Spleen (tissue), 11 donors: ENCODE data around the gene UTRN. TPM values are rescaled to one million over a fixed set of nuclear protein-coding genes. Genes with fewer than 3 reads are reported as not detected.

ENCODE experiments used
- DNase-seq: peaks from one replicate; pipeline ENCODE4 v3.0.0-alpha.2; 2020
- H3K27ac ChIP-seq, 8 donors: fragments of 200-600 bp; sonication (generic) in 7 of 8; 1 replicate in 4 of 8; 2 replicates in 4 of 8; pipeline versions ENCODE4 v1.5.0 to v1.8.0; 2016 to 2021; ENCODE audit warnings: inconsistent platforms in 4 of 8, mild to moderate bottlenecking in 4 of 8, moderate library complexity in 1 of 8
- H3K27me3 ChIP-seq, 7 donors: fragments of 200-600 bp; sonication (generic) in 6 of 7; replicated peaks in 1 of 7; 1 replicate in 4 of 7; 2 replicates in 3 of 7; pipeline versions ENCODE4 v1.5.0 to v1.8.0; 2016 to 2021; ENCODE audit warnings: inconsistent platforms in 3 of 7, mild to moderate bottlenecking in 1 of 7
- H3K36me3 ChIP-seq, 6 donors: fragments of 200-600 bp; sonication (generic) in 5 of 6; 1 replicate in 4 of 6; 2 replicates in 2 of 6; pipeline versions ENCODE4 v1.5.0 to v1.8.0; 2016 to 2021; ENCODE audit warnings: inconsistent platforms in 2 of 6
- H3K4me1 ChIP-seq, 6 donors: fragments of 200-600 bp; sonication (generic) in 5 of 6; 1 replicate in 3 of 6; 2 replicates in 3 of 6; pipeline versions ENCODE4 v1.5.0 to v1.8.0; 2016 to 2021; ENCODE audit warnings: inconsistent platforms in 3 of 6
- H3K4me3 ChIP-seq, 8 donors: fragments of 200-600 bp; sonication (generic) in 7 of 8; 1 replicate in 4 of 8; 2 replicates in 4 of 8; pipeline versions ENCODE4 v1.5.0 to v1.8.0; 2016 to 2021; ENCODE audit warnings: inconsistent platforms in 4 of 8, mild to moderate bottlenecking in 4 of 8, moderate library complexity in 2 of 8
- H3K9me3 ChIP-seq, 8 donors: fragments of 200-600 bp; sonication (generic) in 7 of 8; 1 replicate in 4 of 8; 2 replicates in 4 of 8; pipeline versions ENCODE4 v1.5.0 to v1.8.0; 2016 to 2021; ENCODE audit warnings: inconsistent platforms in 4 of 8
- POLR2A ChIP-seq, 3 donors: fragments of 450-650 bp; IDR thresholded peaks; one replicate each; pipeline ENCODE4 v1.5.1; 2017; ENCODE audit warnings: antibody characterized with exemption in 3 of 3, mild to moderate bottlenecking in 1 of 3
- POLR2AphosphoS5 ChIP-seq, 3 donors: sonication (generic); formaldehyde crosslinking; IDR thresholded peaks; one replicate each; pipeline ENCODE4 v1.5.1; 2017; ENCODE audit warnings: antibody characterized with exemption in 3 of 3
- WGBS, 5 donors: extraction: QIAGEN DNeasy Blood & Tissue Kit in 3 of 5; methylation state at CpG; one replicate each; pipeline versions ENCODE4 v1.1.5 to v1.1.7; 2013 to 2018; 5-methylcytosine and 5-hydroxymethylcytosine counted together
- intact Hi-C: fragments of 100-400 bp; cut with DNase I; formaldehyde crosslinking; loops from one replicate; pipeline ENCODE4 v1.15.0; 2023; ENCODE audit warnings: low total_unique reads
- polyA plus RNA-seq, 3 donors: library from polyadenylated mRNA; stranded (reverse); fragments of 200-250 nt; gene quantifications; one replicate each; pipeline ENCODE4 v1.2.1, GENCODE V29; 2013
- total RNA-seq, 7 donors: library from RNA; depleted of rRNA in 3 of 7; stranded (reverse); fragments of >200 nt in 3 of 7; fragmentation: NEBNext Ultra II Directional in 4 of 7; extraction: Animal tissue kit (Norgen Biotek cat#: 25700) in 4 of 7; gene quantifications; one replicate each; pipeline versions ENCODE4 v1.1.0 to v1.2.1, GENCODE V29; 2016 to 2021
- TF ChIP-seq, protein P1 (sequence below), 11 experiments: fragments of 200-600 bp in 7 of 11; fragments of 450-650 bp in 4 of 11; sonication (generic) in 4 of 11; IDR thresholded peaks in 8 of 11; conservative IDR thresholded peaks in 3 of 11; 1 replicate in 7 of 11; 2 replicates in 4 of 11; pipeline versions ENCODE4 v1.4.0 to v1.8.0; 2016 to 2021; ENCODE audit warnings: antibody characterized with exemption in 11 of 11, inconsistent platforms in 4 of 11, mild to moderate bottlenecking in 1 of 11
- donor health status: healthy with polysubstance abuse.
- donor health status: DM: no; HTN: no; CAD: no; lungs with moderate emphysema.
- donor health status: DM: no; HTN: no; CAD: no.
- donor health status: Bipolar disorder and iron deficiency.
- donor health status: healthy.
- donor health status: DM: no; HTN: no; CAD: no.
- donor health status: DM: yes; HTN: yes; CAD: no.

Gene UTRN
- total and polyA plus RNA-seq, 10 donors, result 15.4 to 539 (median 364) TPM

DNA sequence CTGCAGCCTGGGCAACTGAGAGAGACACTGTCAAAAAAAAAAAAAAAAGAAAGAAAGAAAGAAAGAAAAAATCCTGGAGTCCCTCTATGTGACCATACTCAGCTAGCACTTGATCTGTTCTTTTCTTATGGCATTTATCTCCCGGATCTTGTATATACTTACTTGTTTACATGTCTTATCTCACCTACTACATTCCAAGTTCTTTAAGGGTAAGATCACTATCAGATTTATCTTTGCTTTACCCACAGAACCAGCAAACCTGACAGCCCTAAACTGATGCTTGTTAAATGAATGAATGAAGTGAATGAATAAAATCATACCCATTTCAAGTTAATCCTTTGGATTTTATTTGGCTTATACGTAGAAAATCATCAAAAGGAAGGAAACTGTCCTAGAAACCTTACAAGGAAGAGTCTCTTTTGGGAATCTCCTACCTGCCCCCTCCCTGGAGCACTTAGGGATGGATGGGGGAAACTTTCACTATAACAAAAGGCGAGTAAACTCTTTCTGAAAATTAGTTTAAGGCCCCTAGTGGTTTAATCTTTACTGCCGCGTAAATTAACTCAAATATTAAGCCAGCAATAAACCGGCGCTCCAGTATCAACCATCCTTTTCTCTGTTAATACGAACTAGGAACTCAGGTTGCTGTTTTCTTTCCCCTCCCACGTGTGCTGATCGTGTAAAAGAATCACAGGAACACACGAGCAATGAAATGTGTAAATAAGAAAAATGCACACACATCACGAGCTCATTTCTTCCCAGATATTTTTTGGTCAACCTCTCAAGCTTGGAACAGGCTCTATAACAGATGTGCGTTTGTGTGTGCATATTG is 1.3 kb upstream of the UTRN start:
- H3K4me3 ChIP-seq, result peak overlapping the region; percentile 76 to 97 (median 91)
- DNase-seq, result no peak
- intact Hi-C loops, result loop anchor here (5.0 to 10.0 kb wide), 3 partner anchors 51 to 201 kb away; no protein-coding TSS in a partner anchor
- no peaks in the 10 kb centered on the region for H3K36me3 ChIP-seq
- WGBS, 5 donors, result 9 to 18% (median 11%) methylated on average over 13 of the region's 13 CpGs
- peaks cover 7 to 39% (median 22%) of the 10 kb centered on the region in 6 donors for H3K4me1 ChIP-seq
- H3K27ac ChIP-seq, result peak overlapping the region in 7 of 8 donors; percentile 92 to 97 (median 94)
- H3K27me3 ChIP-seq, result no peaks in the 10 kb centered on the region
- no peaks in the 10 kb centered on the region for H3K9me3 ChIP-seq
- TF ChIP-seq POLR2AphosphoS5 (IDR thresholded peaks at IDR 0.05) (no peak), POLR2A (IDR thresholded peaks at IDR 0.05) (no peak)
- TF ChIP-seq, protein P1, sequence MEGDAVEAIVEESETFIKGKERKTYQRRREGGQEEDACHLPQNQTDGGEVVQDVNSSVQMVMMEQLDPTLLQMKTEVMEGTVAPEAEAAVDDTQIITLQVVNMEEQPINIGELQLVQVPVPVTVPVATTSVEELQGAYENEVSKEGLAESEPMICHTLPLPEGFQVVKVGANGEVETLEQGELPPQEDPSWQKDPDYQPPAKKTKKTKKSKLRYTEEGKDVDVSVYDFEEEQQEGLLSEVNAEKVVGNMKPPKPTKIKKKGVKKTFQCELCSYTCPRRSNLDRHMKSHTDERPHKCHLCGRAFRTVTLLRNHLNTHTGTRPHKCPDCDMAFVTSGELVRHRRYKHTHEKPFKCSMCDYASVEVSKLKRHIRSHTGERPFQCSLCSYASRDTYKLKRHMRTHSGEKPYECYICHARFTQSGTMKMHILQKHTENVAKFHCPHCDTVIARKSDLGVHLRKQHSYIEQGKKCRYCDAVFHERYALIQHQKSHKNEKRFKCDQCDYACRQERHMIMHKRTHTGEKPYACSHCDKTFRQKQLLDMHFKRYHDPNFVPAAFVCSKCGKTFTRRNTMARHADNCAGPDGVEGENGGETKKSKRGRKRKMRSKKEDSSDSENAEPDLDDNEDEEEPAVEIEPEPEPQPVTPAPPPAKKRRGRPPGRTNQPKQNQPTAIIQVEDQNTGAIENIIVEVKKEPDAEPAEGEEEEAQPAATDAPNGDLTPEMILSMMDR (IDR thresholded peaks at IDR 0.05 in 8 of 11, conservative IDR thresholded peaks at IDR 0.05 in 3 of 11), result no peak

DNA sequence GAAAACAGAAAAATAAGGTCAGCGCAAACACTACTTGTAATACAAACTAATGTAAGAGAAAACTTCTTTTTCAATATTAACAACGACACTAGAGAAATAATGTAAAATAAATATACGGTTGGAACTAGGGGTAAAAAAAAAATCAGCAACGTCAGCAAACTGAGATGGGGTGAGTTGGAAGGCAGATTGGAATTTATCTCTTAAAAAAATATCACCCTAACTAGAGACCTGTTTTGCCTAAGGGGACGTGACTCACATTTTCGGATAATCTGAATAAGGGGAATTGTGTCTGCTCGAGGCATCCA is 705 bp upstream of the UTRN start:
- 1 to 3% (median 2%) methylated on average over 7 of the region's 7 CpGs for WGBS, 5 donors
- Histone ChIP-seq H3K9me3 (no peaks in the 10 kb centered on the region), H3K36me3 (no peaks in the 10 kb centered on the region), H3K27me3 (no peaks in the 10 kb centered on the region), H3K4me1 (peaks cover 7 to 39% (median 22%) of the 10 kb centered on the region in 6 donors), H3K4me3 (peak overlapping the region; percentile 76 to 97 (median 91)), H3K27ac (peak overlapping the region; percentile 81 to 97 (median 94))
- DNase-seq, result no peak
- intact Hi-C loops, result loop anchor here (5.0 to 10.0 kb wide), 3 partner anchors 50 to 200 kb away; no protein-coding TSS in a partner anchor
- no peak for TF ChIP-seq POLR2A (IDR thresholded peaks at IDR 0.05)
- TF ChIP-seq POLR2AphosphoS5 (IDR thresholded peaks at IDR 0.05), result no peak
- TF ChIP-seq, protein P1 (IDR thresholded peaks at IDR 0.05 in 8 of 11, conservative IDR thresholded peaks at IDR 0.05 in 3 of 11), result no peak

DNA sequence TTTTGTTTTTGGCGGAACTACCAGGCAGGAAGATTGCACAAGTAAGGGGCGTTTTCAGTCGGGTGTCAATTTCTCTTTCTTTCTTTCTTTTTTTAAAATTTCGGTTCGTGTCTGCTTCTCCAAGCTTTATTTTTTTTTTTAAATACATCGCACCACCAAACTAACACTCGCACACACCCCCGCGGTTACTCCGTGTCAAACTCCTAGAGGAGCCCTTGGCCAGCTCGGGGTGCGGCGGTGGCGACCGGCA is 338 bp downstream of the UTRN start:
- Histone ChIP-seq H3K36me3 (no peaks in the 10 kb centered on the region), H3K27me3 (no peaks in the 10 kb centered on the region), H3K27ac (peak overlapping the region; percentile 81 to 97 (median 94)), H3K9me3 (no peaks in the 10 kb centered on the region), H3K4me1 (peaks cover 7 to 45% (median 22%) of the 10 kb centered on the region in 6 donors), H3K4me3 (peak overlapping the region; percentile 76 to 97 (median 91))
- no peak for TF ChIP-seq POLR2AphosphoS5 (IDR thresholded peaks at IDR 0.05)
- TF ChIP-seq, protein P1 (IDR thresholded peaks at IDR 0.05 in 8 of 11, conservative IDR thresholded peaks at IDR 0.05 in 3 of 11), result peak in 1 of 11 experiments; percentile 6
- no peak for DNase-seq
- intact Hi-C loops, result loop anchor here (10.0 kb wide), 2 partner anchors 49 to 199 kb away; no protein-coding TSS in a partner anchor
- WGBS, 5 donors, result 0 to 2% (median 0%) methylated on average over 15 of the region's 15 CpGs

DNA sequence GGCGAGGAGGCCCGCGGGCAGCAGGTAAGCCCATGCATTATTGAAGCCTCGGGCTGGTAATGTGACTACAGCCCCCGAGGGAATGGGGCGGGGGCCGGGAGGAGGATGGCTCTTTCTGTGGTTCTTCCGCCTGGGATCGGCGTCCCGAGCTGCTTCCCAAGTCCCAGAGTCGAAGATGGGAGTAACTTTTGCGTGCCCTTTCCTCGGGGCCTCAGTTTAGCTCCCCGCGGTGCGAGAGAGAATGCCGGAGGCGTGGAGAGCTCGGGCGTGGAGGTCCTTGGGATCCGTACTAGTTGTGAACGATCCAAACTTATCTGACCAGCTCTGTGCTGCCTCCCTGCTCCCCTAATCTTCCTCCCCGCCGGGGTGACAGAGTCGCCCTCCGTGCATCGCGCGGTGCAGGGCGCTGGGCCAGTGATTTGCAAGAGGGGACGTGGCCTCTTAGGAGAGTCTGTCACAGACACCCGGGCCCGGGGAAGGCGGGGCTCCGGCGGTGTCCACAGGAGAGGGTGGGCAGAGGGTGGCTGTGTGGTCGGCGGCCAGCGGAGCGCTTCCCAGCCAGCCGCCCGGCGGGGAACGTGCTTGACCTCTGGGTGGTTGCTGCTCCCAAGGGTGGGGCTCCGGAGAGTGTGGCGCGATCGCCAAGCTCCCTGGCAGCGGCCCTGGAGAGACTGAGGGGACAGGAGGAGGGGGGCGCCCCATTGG is 815 bp downstream of the UTRN start:
- peak; percentile 92 for DNase-seq
- intact Hi-C loops, result loop anchor here (10.0 kb wide), 2 partner anchors 49 to 199 kb away; no protein-coding TSS in a partner anchor

More for the DNA sequence above, 815 bp downstream of the UTRN start:
- 0 to 1% (median 0%) methylated on average over 26 to 51 of the region's 51 CpGs for WGBS, 5 donors
- peaks cover 7 to 47% (median 22%) of the 10 kb centered on the region in 6 donors for H3K4me1 ChIP-seq
- no peaks in the 10 kb centered on the region for H3K9me3 ChIP-seq
- peak overlapping the region; percentile 76 to 97 (median 91) for H3K4me3 ChIP-seq
- no peaks in the 10 kb centered on the region for H3K27me3 ChIP-seq
- no peaks in the 10 kb centered on the region for H3K36me3 ChIP-seq
- TF ChIP-seq, protein P1 (IDR thresholded peaks at IDR 0.05 in 8 of 11, conservative IDR thresholded peaks at IDR 0.05 in 3 of 11), result peak in 1 of 11 experiments; percentile 1
- TF ChIP-seq POLR2AphosphoS5 (IDR thresholded peaks at IDR 0.05) (peak; percentile 77 to 87 (median 83)), POLR2A (IDR thresholded peaks at IDR 0.05) (peak in 1 of 3 donors; percentile 6)
- peak overlapping the region; percentile 81 to 97 (median 94) for H3K27ac ChIP-seq
